Activated CD4-positive, alpha-beta T cell treated with anti-CD3 and anti-CD28 coated beads, Interleukin-2, Interleukin-4, amounts not matched to agents 100 ng/mL and 50 ng/mL, durations not matched to agents 16 hours and 8 hours (primary cell): ENCODE results near the gene AFF1.
"Not testable (repeated sequence)": the region's sequence is repeated elsewhere in the genome, so short reads cannot be mapped to it uniquely, and the experiment has no call there.

ENCODE experiments used
- DNase-seq: peaks from one replicate; pipeline ENCODE4 v3.0.0-alpha.2; 2020; ENCODE audit warnings: low spot score

AFF1 gene

GRCh38 chr4:87057835-87058355, 123.1 kb downstream of the AFF1 start:
- no peak for DNase-seq

DNA sequence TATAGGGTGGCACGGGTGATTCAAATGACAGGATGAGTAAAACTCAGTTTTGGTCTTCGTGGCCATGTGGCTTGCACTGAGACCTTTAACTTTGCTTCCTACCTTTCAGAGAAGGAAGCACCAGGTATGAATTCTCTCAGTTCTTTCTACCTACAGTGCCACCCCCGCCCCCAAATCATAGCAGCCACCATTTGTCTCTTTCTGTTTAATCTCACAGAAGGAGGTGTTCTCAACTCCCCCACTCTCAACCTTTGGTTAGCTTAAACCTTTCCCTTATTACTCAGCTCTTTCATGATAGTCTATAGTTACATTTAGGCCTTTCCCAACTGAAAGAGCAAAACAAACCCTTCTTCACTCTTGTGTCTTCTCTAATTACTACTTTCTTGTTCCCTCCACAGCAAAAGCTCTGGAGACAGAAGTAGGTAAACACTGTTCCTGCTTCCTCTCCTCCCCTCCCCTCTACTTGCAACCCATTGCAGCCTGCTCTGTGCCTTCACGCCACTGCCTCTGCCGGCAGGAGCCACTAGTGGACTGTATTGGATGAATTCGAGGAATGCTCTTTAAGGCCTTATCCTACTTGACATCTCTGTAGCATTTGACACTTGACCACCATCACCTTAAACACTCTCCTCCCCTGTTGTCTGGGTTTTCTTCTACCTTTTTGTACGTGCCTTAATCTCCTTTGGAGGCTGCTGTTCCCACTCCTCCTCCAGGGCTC, 123.7 kb downstream of the AFF1 start:
- peak; percentile 82 for DNase-seq

DNA sequence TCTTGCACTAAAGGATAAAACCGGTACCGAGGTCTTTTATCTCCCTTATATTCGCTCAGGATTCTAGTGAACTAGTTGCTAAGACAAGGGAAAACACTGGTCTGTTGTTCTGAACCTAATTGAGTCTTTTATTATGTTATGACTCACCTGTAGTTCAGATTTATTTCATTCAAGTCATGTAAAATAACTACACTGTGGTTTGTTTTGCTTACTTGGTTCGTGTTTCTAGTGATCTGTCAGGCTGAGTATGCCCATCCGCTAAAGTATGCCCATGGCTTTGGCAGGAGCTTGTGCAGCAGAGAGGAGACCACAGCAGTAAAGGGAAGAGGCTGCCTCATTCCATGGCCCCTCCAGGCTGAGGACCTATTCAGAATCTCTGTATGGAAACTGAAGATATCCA, 126.1 kb downstream of the AFF1 start:
- peak; percentile 76 for DNase-seq

- DNase-seq, result no peak
Measured at GRCh38 chr4:87065021-87065420, 130.2 kb downstream of the AFF1 start.

- DNase-seq, result no peak
Measured at GRCh38 chr4:87066403-87067123, 131.8 kb downstream of the AFF1 start.

- no peak for DNase-seq
Measured at GRCh38 chr4:87067124-87067885, 132.5 kb downstream of the AFF1 start.

- no peak for DNase-seq
Measured at GRCh38 chr4:87068583-87069021, 133.8 kb downstream of the AFF1 start.

DNA sequence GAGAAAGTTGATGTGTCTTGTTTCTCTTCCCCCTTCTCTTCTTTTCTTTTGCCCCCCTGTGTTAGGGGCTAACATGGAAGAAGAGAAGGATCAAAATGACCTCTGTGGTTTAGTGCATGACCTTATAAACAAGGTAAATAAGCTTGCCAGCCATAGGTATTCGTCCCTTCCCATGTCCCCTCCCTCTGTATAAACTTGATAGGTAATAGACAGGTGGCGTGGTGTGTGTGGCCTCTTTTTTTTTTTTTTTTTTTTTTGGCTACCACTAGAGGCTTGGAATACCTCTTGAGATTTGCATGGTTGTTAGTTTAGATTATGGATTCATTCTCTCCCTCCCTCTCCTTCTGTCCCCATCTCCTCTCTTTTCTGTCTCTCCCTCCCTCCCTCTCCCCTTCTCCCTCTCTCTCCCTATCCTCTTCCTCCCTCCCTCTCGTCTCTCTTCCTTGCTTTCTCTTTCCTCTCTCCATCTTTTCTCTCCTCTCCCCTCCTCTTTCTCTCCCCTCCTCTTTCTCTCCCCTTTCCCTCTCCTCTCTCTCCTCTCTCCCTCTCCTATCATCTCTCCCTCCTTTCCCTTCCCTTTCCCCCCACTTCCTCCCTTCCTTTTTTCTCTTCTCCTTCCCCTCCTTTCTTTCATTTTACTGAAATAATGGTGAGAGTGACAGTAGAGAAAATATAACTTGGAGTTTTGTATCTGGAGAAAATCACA, 134.4 kb downstream of the AFF1 start:
- DNase-seq, result no peak

DNA sequence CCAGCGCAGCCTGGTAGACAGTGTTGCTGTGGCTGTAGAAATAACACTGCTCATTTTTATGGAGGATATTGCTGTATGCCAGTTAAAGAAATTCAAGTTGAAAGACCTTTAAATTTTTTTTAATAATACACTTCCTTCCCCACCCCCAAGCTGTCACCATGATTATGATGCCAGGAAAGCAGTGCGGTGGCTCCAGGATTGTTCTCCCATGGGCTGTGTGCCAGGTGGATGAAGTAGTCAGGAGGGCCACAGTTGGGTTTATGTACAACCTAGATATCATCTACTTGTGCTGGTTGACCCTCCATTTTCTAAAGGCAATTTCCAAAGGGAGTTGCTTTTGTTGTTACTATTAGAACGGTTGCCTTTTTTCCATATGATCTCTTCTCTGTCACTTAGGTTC, 136.6 kb downstream of the AFF1 start:
- DNase-seq, result no peak

DNA sequence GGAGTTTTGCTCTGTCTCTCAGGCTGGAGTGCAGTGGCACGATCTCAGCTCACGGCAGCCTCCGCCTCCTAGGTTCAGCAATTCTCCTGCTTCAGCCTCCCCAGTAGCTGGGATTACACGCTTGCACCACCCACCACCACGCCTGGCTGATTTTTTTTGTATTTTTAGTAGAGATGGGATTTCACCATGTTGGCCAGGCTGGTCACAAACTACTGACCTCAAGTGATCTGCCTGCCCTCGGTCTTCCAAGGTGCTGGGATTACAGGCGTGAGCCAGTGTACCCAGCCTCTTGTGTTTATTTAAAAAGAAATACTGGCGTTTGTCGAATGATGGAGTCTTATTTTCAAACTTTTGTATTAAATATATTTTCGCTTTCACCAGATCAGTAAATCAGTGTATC, 137.7 kb downstream of the AFF1 start:
- DNase-seq, result not testable (repeated sequence)

GRCh38 chr4:87073199-87074120, 138.6 kb downstream of the AFF1 start:
- peak; percentile 87 for DNase-seq

GRCh38 chr4:87074121-87074488, 139.3 kb downstream of the AFF1 start:
- no peak for DNase-seq

- no peak for DNase-seq
Measured at GRCh38 chr4:87075876-87076275, 141.1 kb downstream of the AFF1 start.

- no peak for DNase-seq
Measured at GRCh38 chr4:87076690-87077358, 142.0 kb downstream of the AFF1 start.

DNA sequence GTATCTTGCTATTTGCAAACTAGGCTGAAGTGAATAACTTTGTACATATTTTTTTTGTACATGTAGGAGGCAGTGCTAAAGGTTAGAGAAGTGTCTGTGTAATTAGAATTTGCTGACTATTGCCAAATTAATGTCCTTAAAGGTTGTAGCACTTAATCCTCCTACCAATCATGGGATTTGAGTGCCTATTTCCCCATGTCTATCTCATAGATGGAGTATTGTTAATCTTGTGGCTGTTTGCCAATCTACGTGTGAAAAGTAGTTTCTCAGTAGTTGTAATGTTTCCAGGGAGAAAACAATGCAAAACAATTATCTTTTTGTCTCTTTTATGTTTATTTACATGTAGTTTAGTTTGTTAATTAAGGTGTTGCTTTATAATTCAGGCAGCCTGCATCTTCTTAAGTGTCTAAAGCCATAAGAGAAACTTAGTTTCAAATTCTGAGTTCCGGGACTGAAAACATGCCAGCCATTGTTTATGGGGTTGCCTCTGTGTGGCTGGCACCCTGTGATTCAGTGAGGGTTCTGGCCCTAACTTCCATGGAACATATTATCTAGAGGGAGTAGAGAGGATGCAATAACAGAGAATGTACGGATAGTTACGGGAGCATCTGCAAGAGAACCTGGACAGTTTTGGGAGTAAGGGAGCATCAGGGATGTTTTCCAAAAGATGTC, 143.2 kb downstream of the AFF1 start:
- DNase-seq, result no peak

GRCh38 chr4:87078987-87079486, 144.2 kb downstream of the AFF1 start:
- DNase-seq, result no peak

DNA sequence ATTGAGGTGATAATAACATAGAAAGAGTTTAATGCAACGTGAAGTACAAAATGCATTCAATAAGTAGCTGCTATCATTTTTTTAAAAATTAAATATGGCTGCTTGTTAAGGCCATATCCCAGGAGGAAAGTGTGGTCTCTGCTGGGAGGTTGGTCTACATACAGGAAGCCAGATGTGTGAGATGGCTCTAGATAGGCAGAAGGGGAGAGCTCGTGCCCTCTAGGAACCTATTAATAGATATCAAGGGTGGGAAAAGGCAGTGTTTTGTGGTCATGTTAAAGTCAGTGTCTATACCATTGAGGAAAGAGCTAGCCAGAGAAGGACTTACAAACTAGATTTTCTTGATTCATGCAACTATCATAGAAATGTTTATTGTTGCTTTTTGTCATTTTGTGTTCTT, 145.2 kb downstream of the AFF1 start:
- no peak for DNase-seq

DNA sequence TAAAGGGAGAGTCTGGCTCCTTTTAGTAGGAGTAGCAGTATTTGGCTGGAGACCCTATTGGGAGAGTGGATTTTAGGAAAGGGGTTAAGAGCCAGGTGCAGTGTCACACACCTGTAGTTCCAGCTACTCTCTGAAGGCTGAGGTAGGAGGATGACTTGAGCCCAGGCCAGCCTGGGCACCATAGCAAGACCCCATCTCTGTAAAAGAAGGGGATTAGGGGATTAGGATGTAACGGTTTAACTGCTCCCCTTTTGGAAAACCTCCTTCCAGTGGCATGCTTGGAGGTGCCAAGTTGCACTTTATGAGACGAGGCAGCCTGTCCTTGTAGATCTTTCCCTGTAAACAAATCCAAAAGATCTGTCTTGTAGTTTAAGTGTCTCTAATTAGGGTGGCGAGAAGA, 145.7 kb downstream of the AFF1 start:
- no peak for DNase-seq

DNA sequence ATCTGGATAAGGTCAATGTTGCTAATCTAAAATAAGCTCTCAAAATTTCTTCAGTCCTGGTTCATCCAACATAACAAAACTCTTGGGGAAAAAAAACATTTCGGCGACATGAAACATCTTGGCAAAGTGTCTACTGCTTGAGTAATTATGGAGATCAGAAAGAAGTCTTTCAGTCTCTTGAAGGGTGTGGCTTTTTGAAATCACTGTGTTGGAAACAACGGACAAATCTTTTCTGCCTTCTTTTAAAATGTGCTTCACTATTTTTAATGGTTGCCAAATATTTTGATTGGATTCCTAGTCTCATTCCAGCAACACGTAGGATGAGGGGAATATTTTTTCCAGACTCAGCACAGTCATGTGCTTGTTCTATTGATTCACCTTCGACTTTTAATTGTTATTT, 147.0 kb downstream of the AFF1 start:
- no peak for DNase-seq

GRCh38 chr4:87085732-87086131, 150.9 kb downstream of the AFF1 start:
- not testable (repeated sequence) for DNase-seq
